ENCODE results near the gene OCIAD1.
"Not testable (repeated sequence)": the region's sequence is repeated elsewhere in the genome, so short reads cannot be mapped to it uniquely, and the experiment has no call there.

Gene OCIAD1

GRCh38 chr4:48821431-48821830 is 9.5 kb upstream of the OCIAD1 start:
- not testable (repeated sequence) for DNase-seq

- no peak for DNase-seq
Observed at GRCh38 chr4:48827622-48828021, 3.3 kb upstream of the OCIAD1 start.

DNA sequence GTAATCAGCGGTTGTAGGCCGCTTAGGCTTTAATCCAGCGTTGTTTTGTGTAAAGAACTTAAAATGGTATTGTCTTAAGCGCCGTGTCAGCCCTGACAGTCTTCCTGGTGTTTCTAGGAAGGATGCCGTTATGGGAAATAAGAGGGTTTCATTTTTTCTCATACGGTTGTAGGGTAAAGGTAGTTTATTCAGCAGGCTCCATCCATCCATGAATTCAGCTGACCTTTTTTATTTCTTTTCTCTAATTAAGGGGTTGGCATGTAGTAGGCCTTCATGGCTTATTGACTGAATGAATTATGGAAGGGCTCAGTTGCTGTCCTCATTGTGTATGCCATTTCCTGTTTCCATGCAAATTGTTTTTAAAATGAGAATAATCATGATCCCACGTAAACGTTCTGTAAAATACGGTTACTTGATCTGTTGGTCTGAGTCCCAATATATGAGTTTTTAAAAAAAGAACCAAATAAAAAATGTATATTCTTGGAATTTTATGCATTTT is 693 bp downstream of the OCIAD1 start:
- no peak for DNase-seq

DNA sequence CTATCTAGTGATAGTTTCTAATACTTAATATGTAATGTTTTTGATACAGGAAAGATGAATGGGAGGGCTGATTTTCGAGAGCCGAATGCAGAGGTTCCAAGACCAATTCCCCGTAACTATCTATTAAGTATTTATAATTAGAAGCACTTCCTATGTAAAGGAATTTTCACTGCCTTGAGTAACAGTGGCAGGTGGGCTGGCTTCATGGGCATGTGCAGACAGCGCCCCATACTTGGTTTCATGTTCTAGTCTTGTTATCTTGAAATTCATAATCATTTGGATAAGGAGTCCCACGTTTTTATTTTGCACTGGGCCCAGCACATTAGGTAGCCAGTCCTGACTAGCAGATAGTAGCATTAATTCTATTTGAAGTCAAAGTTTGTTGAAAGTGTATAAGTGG is 1.7 kb downstream of the OCIAD1 start:
- no peak for DNase-seq

GRCh38 chr4:48836658-48837057 is 5.8 kb downstream of the OCIAD1 start:
- DNase-seq, result no peak

GRCh38 chr4:48841045-48841827 is 10.3 kb downstream of the OCIAD1 start:
- DNase-seq, result no peak

DNA sequence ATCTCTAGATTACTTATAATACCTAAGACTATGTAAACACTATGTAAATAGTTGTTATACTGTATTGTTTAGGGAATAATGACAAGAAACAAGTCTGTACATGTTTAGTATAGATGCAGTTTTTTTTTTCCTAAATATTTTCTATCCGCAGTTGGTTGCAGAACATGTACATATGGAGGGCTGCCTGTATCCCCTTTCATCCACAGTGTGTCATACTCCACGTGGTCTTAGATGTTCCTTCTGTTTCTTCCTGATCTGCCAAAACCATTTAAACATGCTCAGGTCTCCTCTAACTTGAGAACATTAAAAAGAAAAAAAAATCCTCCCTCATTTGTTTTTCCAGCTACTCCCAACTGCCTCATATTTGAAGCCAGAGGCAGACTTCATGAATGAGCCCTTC is 14.0 kb downstream of the OCIAD1 start:
- no peak for DNase-seq

- not testable (repeated sequence) for DNase-seq
Observed at GRCh38 chr4:48848799-48849198, 17.9 kb downstream of the OCIAD1 start.

DNA sequence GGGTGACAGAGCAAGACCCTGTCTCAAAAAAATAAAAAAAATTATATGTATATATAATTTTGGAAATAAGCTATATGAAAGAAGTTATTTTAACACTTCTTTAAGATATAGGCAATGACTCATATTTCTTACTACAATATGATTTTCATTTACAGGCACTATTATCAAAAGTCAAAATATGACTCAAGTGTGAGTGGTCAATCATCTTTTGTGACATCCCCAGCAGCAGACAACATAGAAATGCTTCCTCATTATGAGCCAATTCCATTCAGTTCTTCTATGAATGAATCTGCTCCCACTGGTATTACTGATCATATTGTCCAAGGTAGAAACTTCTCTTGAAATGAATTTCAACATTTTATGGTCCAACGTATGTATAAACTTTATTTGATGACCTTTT is 20.8 kb downstream of the OCIAD1 start:
- DNase-seq, result no peak

- DNase-seq, result no peak
Observed at GRCh38 chr4:48853604-48854394, 22.9 kb downstream of the OCIAD1 start.

GRCh38 chr4:48854395-48854683 is 23.5 kb downstream of the OCIAD1 start:
- no peak for DNase-seq

DNA sequence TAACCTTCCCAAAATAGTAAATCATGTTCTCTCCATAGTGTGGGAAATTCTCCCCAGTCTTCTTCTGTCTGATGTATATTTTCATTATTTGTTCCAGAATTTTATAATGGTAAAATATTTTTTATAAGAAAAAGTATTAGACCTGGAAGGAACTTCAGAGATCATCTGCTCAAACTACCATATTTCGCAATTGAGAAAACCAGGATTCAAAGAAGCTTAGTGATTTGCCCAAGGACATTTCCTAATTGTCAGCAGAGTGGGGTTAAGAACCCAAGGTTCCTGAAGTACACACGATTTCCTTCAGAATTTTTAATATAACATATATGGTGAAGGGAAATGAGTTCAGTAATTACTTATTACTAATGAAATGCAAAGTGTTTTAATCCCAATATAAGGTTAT is 24.1 kb downstream of the OCIAD1 start:
- DNase-seq, result no peak

- no peak for DNase-seq
Observed at GRCh38 chr4:48858130-48858529, 27.2 kb downstream of the OCIAD1 start.

DNA sequence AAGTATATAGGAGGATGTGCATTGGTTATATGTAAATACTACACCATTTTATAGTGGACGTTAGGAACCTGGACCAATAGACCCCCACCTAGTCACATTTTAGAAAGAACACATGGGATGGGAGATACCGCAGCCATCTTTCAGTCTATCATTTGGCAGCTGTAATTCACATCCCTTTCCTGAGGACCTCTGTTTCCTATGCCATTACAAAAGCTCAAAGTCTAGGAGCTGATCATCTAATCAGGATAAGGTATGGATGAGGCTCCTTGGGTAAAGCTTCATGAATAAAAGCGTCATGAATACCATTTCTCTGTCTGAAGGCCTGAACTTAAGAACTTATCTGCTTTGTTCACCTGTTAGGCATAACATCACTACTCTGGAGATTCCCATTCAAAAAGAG is 31.1 kb downstream of the OCIAD1 start:
- DNase-seq, result no peak

DNA sequence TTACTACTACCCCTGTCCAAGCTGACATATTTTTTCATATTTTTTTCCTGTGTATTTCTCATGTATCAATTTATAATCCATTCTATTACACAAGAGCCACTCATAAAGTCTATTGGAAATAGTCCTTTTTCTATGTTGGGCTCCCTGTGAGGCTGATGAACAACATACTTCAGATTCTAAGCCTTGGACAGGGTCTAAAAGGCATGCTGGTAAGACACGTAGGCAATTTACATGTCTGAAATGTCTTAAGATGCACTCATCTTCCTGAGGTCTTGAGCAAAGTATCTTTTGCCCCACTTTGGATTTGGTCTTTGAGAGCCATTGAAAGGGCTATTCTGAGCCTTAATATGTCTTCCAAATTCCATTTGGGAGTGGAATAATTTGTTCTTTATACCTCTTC is 31.8 kb downstream of the OCIAD1 start:
- no peak for DNase-seq

GRCh38 chr4:48863728-48864127 is 32.8 kb downstream of the OCIAD1 start:
- no peak for DNase-seq

GRCh38 chr4:48864696-48865095 is 33.8 kb downstream of the OCIAD1 start:
- not testable (repeated sequence) for DNase-seq

DNA sequence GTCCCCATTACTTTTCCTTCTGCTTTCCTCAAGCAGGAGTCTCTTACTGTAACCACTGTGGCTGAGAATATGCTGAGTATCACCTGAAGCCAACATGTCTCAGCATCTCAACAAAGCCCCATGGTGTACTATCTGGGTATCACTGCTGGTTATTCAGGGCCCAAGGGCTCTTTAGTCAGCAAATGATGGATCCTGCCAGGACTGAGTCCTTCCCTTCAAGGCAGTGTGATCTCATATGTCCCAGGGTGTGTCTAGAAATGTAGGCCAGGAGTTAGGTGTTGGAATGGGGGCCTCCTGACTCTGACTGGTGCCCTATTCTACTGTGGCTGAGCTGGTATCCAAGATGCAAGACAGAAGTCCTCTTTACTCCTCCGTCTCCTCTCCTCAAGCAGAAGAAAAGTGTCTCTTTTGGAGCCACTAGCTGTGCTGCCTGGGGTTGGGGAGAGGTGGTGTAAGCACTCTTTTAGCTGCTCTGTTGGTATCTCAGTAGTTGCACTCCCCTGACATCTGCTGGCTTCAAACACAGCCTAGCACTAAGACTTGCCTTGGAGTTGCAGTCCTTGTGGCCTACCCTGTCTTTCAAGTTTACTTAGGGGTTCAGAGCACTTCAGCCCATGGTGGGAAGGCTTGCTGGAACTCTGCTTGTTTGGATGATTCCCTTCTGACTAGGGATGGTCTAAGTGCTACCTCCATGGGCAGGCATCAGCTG is 47.1 kb downstream of the OCIAD1 start:
- no peak for DNase-seq

DNA sequence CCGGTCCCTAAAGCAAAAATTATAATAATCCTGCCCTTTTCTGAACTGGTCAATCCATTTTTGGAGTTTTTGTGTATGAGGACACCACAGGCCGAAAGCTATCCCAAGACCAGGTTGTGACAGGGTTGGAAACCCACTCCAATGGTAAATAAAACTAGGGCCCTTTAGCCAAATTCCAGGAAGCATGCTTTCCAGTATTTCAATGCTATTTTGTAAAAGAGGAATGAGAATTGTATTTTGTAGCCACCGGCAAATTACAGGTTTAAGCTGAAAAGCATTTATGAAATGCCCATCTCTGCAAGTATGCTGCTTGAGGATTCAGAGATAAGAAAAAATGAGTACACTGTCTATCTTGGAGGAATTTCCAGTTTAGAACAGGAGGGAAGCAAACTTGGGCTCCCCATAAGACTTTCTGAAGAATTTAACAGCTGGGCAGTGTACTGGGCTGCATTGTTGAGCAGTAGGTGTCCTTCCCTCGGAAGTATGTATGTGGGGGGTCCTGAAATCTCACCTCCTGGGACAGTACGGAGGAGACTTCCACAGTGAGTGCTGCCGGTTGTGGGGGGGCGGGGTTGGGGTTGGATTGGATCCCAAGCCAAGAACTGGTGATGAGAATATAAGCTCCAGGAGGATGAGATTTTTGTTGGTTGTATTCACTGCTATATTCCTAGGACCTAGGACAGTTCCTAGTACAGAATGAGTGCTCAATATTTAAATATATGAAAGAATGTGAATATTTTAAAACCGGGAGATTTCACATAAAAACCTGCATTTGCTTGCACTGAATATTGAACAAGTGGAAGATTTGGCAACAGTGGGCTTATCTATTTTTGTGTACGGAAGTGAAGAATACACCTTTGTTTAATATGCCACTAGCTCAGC is 48.9 kb downstream of the OCIAD1 start:
- DNase-seq, result no peak

- not testable (repeated sequence) for DNase-seq
Observed at GRCh38 chr4:48881646-48882045, 50.8 kb downstream of the OCIAD1 start.

GRCh38 chr4:48889750-48890149 is 58.9 kb downstream of the OCIAD1 start:
- not testable (repeated sequence) for DNase-seq

- no peak for DNase-seq
Observed at GRCh38 chr4:48891028-48891619, 60.2 kb downstream of the OCIAD1 start.
